HG03558 (cell line): ENCODE results near the gene AGL.
"Not testable (repeated sequence)": the region's sequence is repeated elsewhere in the genome, so short reads cannot be mapped to it uniquely, and the experiment has no call there.

Experiments
- ATAC-seq: cut with Tn5 transposase; IDR thresholded peaks from one replicate; pipeline ENCODE4 v1.9.1; 2021; ENCODE audit warnings: moderate number of reproducible peaks; ENCODE audit not compliant: unreplicated experiment; ENCODE audit errors: extremely low read depth

The AGL gene

DNA sequence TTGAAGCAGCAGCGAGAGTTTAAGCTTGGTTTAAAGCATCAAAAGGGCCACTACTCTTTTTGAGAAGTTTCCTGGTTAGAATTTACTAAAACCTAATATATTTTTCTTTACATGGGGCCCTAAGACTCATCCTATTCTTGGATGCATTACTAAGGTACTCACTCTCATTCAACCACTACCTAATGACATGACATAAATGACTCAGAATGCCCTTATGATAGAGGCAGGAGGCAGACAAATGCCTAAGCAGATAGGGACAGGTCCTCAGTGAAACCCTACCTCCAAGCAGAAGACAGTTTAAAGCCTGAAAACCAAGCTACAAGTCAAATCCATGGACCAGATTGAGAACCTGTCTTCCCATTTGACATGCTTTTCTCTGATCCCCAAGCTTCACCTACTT lies 85.4 kb downstream of the AGL start:
- ATAC-seq = no peak

GRCh38 chr1:99936071-99936470 lies 85.9 kb downstream of the AGL start:
- ATAC-seq = no peak

DNA sequence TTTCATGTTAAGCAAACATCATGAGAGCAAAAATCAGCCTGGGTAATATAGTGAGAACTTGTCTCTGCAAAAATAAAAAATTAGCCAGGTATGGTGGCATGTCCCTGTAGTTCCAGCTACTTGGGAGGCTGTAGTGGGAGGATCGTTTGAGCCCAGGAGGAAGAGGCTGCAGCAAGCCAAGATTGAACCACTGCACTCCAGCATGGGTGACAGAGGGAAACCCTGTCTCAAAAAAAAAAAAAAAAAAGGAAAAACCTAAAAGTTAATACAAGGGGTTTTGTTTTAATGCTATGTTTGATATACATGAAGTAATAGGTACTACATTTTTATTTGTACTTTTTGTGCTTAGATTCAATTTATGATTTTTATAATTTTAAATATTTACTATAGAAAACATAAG lies 92.6 kb downstream of the AGL start:
- no peak for ATAC-seq

- ATAC-seq = no peak
These were observed 93.1 kb downstream of the AGL start for GRCh38 chr1:99943223-99943794.

DNA sequence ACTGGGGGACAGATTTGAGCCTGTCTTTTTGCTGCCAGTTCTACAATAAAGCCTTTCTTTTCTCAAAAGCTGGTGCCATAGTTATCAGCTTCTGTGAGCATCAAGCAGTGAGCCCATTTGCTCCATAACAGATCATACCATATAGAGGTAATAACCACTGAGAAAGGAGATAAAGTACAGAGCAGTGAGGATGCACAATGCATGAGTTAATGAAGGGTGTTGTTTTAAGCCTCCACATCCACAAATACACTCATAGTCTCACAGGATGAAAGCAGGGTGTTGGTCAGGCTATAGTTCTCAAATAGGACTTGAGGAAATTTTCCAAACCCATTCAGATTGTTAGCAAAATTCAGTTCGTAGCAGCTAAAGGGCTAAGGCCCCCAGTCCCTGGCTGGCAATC lies 94.0 kb downstream of the AGL start:
- no peak for ATAC-seq

GRCh38 chr1:99945174-99945573 lies 95.0 kb downstream of the AGL start:
- ATAC-seq = no peak

- ATAC-seq = no peak
These were observed 100.3 kb downstream of the AGL start for GRCh38 chr1:99950486-99950885.

- no peak for ATAC-seq
These were observed 102.4 kb downstream of the AGL start for GRCh38 chr1:99952522-99952921.

DNA sequence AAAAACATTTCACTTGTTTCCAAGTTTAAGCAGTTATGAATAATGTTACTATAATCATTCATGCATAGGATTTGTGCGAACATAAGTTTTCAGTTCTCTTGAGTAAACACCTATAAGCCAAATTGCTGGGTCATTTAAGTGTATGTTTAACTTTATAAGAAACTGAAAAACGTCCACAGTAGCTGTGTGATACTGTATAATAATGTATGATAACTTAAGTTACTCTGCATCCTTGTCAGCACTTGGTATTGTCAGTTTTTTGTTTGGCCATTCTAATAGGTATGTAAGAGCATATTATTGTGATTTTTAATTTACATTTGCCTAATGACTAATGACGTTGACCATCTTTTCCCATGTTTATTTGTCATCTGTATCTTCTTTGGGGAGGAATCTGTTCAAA lies 105.2 kb downstream of the AGL start:
- ATAC-seq = no peak

- no peak for ATAC-seq
These were observed 106.6 kb downstream of the AGL start for GRCh38 chr1:99956755-99957154.

DNA sequence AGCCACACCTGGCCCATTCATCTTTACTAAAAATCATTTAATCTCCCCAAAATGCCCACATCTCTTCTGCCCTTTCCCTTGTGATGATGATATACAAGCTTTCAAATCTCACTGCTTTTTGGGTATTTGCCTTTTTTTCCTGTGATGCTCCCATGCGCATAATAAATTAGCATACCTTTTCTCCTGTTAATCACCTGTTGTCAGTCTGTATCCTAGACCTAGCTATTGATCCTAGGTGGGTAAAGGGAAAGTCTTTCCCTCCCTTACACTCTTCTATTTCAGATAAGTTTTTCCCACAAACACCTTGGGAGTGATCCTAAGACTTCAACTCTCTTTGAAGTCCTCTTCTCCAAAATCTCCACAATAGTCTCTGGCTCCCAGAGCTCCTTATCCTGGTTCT lies 107.7 kb downstream of the AGL start:
- ATAC-seq = no peak

DNA sequence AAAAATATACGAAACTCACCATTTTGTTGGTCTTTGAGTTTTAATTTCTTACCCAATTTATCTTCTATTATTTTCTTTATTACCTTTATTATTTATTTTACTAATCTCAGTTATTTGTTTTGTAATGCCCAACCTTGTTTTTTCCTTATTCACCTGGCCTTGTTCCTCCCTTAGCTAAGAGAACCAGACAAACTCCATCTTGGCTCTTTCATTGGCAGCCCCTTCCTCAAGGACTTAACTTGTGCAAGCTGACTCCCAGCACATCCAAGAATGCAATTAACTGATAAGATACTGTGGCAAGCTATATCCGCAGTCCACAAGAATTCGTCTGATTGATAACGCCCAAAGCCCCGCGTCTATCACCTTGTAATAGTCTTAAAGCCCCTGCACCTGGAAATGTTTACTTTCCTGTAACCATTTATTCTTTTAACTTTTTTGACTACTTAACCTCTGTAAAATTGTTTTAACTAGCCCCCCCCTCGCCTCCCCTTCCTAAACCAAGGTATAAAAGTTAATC lies 109.1 kb downstream of the AGL start:
- not testable (repeated sequence) for ATAC-seq

DNA sequence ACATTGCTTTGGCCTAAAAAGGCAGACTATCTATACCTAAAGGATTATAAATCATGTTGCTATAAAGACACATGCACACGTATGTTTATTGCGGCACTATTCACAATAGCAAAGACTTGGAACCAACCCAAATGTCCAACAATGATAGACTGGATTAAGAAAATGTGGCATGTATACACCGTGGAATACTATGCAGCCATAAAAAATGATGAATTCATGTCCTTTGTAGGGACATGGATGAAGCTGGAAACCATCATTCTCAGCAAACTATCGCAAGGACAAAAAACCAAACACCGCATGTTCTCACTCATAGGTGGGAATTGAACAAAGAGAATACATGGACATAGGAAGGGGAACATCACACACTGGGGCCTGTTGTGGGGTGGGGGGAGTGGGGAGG lies 110.1 kb downstream of the AGL start:
- ATAC-seq = not testable (repeated sequence)

- no peak for ATAC-seq
These were observed 113.1 kb downstream of the AGL start for GRCh38 chr1:99963041-99963795.

DNA sequence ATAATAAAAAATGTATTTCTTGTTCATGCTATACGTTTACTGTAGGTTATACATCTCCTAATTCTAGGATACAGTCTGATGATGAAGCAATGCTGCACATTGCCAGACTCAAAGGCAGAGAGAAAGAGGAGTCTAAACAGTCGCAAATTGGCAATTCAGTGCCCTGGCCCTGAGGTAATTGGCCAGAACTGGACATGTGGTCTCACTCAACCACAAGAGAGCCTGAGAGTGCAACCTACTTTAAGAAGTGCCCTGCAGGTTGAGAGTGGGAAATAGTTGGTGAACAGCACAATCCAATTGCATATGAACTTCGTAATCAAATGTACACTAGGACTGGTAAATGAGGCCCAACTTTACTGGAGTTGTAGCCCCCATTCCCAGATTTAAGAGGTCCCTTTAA lies 114.6 kb downstream of the AGL start:
- ATAC-seq = no peak

DNA sequence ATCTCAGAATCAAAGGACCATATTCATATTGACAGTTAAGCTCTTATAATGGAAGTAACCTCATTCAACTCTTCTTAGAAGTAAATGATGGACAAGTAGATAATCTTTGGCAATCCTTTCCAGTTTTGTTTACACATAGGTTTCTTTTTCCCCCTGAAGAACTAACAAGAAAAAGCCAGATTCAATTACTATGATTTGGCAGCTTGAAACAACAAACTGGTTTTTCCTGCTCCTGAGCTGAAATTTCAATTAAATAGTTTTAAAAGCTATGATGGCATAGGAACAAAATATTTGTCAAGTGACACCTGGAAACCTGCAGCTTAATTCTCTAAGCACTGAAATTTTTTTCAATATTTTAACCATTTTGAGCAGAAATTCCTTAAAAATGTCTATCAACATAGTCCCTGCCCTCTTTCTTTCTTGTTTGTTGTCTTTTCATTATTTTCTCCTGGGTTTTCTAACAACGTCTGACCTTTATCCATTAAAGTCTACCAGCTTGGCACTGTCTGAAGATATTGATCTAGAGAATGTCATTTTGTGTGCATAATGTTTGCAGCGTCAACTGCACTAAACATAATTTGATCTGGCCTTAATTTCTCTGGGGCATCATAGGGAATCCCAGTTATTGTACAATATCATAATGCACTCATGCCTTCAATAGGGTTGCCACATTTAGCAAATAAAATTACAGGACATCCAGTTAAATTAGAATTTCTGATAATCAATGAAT lies 115.7 kb downstream of the AGL start:
- ATAC-seq = no peak

DNA sequence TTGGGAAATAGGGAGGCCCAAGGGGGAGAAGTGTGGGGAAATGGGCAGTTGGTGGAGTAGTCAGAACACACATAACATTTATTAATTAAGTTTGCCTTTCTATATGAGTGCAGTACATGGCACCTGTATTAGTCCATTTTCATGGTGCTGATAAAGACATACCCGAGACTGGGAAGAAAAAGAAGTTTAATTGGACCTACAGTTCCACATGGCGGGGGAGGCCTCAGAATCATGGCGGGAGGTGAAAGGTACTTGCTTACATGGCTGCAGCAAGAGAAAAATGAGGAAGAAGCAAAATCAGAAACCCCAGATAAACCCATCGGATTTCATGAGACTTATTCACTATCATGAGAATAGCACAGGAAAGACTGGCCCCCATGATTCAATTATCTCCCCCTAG lies 118.1 kb downstream of the AGL start:
- ATAC-seq = no peak

GRCh38 chr1:99969260-99969728 lies 119.1 kb downstream of the AGL start:
- peak; percentile 7 for ATAC-seq

- ATAC-seq = peak; percentile 76
These were observed 119.8 kb downstream of the AGL start, which contains the start of gene SLC35A3 for GRCh38 chr1:99969729-99970621. SLC35A3 (plus strand) TSS chr1:99969996; CDS start chr1:99993555, 23,559 bp downstream.

- ATAC-seq = no peak
These were observed 120.6 kb downstream of the AGL start for GRCh38 chr1:99970713-99971255.
